Adrenal gland (tissue), 5 donors: ENCODE data around the gene SOX1.

ENCODE experiments used
- CTCF ChIP-seq, 6 experiments: fragments of 450-650 bp in 4 of 6; fragments of 200-600 bp in 2 of 6; sonication (generic) in 1 of 6; IDR thresholded peaks; 1 replicate in 5 of 6; 2 replicates in 1 of 6; pipeline versions ENCODE4 v1.5.1 to v1.8.0; 2016 to 2021; ENCODE audit warnings: antibody characterized with exemption in 6 of 6, mild to moderate bottlenecking in 2 of 6, moderate library complexity in 1 of 6
- POLR2A ChIP-seq, 2 donors: fragments of 450-650 bp; IDR thresholded peaks; one replicate each; pipeline ENCODE4 v1.6.1; 2017; ENCODE audit warnings: antibody characterized with exemption in 2 of 2, mild to moderate bottlenecking in 2 of 2, moderate library complexity in 1 of 2
- donor health status: DM: no; HTN: no; CAD: no.

- no peak for TF ChIP-seq CTCF (IDR thresholded peaks at IDR 0.05)
- no peak for TF ChIP-seq POLR2A (IDR thresholded peaks at IDR 0.05)
Observed at GRCh38 chr13:112028481-112028880, 38.5 kb upstream of the SOX1 start.
